ENCODE results near the gene RFK.

RFK gene

GRCh38 chr9:76412638-76413037 lies 18.4 kb upstream of the RFK start:
- no peak for DNase-seq (ENCODE audit: low read depth in 2 of 2)

- DNase-seq (ENCODE audit: low read depth in 2 of 2), result no peak
Observed at GRCh38 chr9:76405868-76406267, 11.6 kb upstream of the RFK start.

GRCh38 chr9:76405340-76405739 lies 11.1 kb upstream of the RFK start:
- DNase-seq (ENCODE audit: low read depth in 2 of 2), result no peak

GRCh38 chr9:76404401-76404800 lies 10.2 kb upstream of the RFK start:
- DNase-seq (ENCODE audit: low read depth in 2 of 2), result no peak

GRCh38 chr9:76403352-76403751 lies 9.1 kb upstream of the RFK start:
- no peak for DNase-seq (ENCODE audit: low read depth in 2 of 2)

- no peak for DNase-seq (ENCODE audit: low read depth in 2 of 2)
Observed at GRCh38 chr9:76401580-76402354, 7.5 kb upstream of the RFK start.

- DNase-seq (ENCODE audit: low read depth in 2 of 2), result no peak
Observed at GRCh38 chr9:76401176-76401575, 7.0 kb upstream of the RFK start.

- DNase-seq (ENCODE audit: low read depth in 2 of 2), result no peak
Observed at GRCh38 chr9:76400534-76401096, 6.4 kb upstream of the RFK start.

GRCh38 chr9:76399856-76400255 lies 5.6 kb upstream of the RFK start:
- no peak for DNase-seq (ENCODE audit: low read depth in 2 of 2)

GRCh38 chr9:76396597-76396996 lies 2.4 kb upstream of the RFK start:
- no peak for DNase-seq (ENCODE audit: low read depth in 2 of 2)

- no peak for DNase-seq (ENCODE audit: low read depth in 2 of 2)
Observed at GRCh38 chr9:76396144-76396543, 1.9 kb upstream of the RFK start.

GRCh38 chr9:76395381-76395780 lies 1.2 kb upstream of the RFK start:
- DNase-seq (ENCODE audit: low read depth in 2 of 2), result no peak

- DNase-seq (ENCODE audit: low read depth in 2 of 2), result peak; percentile 21 to 24
Observed at GRCh38 chr9:76394960-76395252, 680 bp upstream of the RFK start.

- no peak for DNase-seq (ENCODE audit: low read depth in 2 of 2)
Observed at GRCh38 chr9:76390656-76391055, 3.6 kb downstream of the RFK start.

- no peak for DNase-seq (ENCODE audit: low read depth in 2 of 2)
Observed at GRCh38 chr9:76379494-76379893, 14.7 kb downstream of the RFK start.

GRCh38 chr9:76378367-76379073 lies 15.7 kb downstream of the RFK start:
- DNase-seq (ENCODE audit: low read depth in 2 of 2), result no peak

GRCh38 chr9:76377791-76378190 lies 16.4 kb downstream of the RFK start:
- DNase-seq (ENCODE audit: low read depth in 2 of 2), result no peak

GRCh38 chr9:76374783-76375559 lies 19.3 kb downstream of the RFK start:
- no peak for DNase-seq (ENCODE audit: low read depth in 2 of 2)

- no peak for DNase-seq (ENCODE audit: low read depth in 2 of 2)
Observed at GRCh38 chr9:76373784-76374474, 20.3 kb downstream of the RFK start.

GRCh38 chr9:76373173-76373783 lies 20.9 kb downstream of the RFK start:
- no peak for DNase-seq (ENCODE audit: low read depth in 2 of 2)

- no peak for DNase-seq (ENCODE audit: low read depth in 2 of 2)
Observed at GRCh38 chr9:76372336-76372735, 21.9 kb downstream of the RFK start.
